Endothelial cell of umbilical vein (primary cell): ENCODE results near the gene GEN1. TPM values are rescaled to one million over a fixed set of nuclear protein-coding genes. Genes with fewer than 3 reads are reported as not detected.

Experiments used
- BruUV-seq: library from RNA; stranded (reverse); fragments of 400-500 nt; replicated peaks from 2 replicates; lab custom pipeline; 2021; lab: Mats Ljungman, UMichigan
- CTCF ChIA-PET: fragments of 300-600, 350-600 bp; sonication (Branson Sonifier 250); formaldehyde crosslinking; loops from one replicate; lab custom pipeline; 2021; ENCODE audit warnings: antibody characterized with exemption, inconsistent platforms; lab: Charles Lee
- POLR2A ChIA-PET: fragments of 300-600, 350-600 bp; sonication (Branson Sonifier 250); formaldehyde crosslinking; loops from one replicate; lab custom pipeline; 2021; ENCODE audit warnings: antibody characterized with exemption, inconsistent platforms; lab: Charles Lee
- DNase-seq: peaks from one replicate; pipeline ENCODE4 v3.0.0-alpha.2; 2011; ENCODE audit warnings: low read depth, low spot score
- FAIRE-seq: peaks from 2 replicates; lab custom pipeline; 2011; peaks lifted over from hg19 to GRCh38; lab: Jason Lieb, UNC
- H2AFZ ChIP-seq: 2 replicates; pipeline ENCODE4 v1.6.0; 2012; ENCODE audit warnings: low read depth, low read length, control low read depth, inconsistent platforms
- H3K27ac ChIP-seq: 2 replicates; pipeline ENCODE4 v1.5.1; 2011; ENCODE audit warnings: low read depth, mild to moderate bottlenecking, control low read depth, low read length, moderate library complexity; ENCODE audit not compliant: insufficient read depth
- H3K27me3 ChIP-seq, 2 experiments: 2 replicates each; pipeline versions ENCODE4 v1.6.0 to v1.6.1; 2011; ENCODE audit warnings: low read length in 2 of 2, mixed read lengths in 1 of 2; ENCODE audit not compliant: control insufficient read depth in 2 of 2, insufficient read depth in 2 of 2
- H3K36me3 ChIP-seq, 2 experiments: 2 replicates in 1 of 2; 3 replicates in 1 of 2; pipeline ENCODE4 v1.5.1; 2011; ENCODE audit warnings: low read length in 2 of 2, mild to moderate bottlenecking in 1 of 2, moderate library complexity in 1 of 2; ENCODE audit not compliant: control insufficient read depth in 2 of 2, insufficient read depth in 2 of 2; ENCODE audit errors: extremely low read depth in 1 of 2
- H3K4me1 ChIP-seq: 3 replicates; pipeline ENCODE4 v1.5.1; 2011; ENCODE audit warnings: mild to moderate bottlenecking, low read length; ENCODE audit not compliant: control insufficient read depth, insufficient read depth; ENCODE audit errors: extremely low read depth
- H3K4me2 ChIP-seq: 2 replicates; pipeline ENCODE4 v1.6.1; 2011; ENCODE audit warnings: low read length, control low read depth, mixed read lengths; ENCODE audit not compliant: insufficient read depth
- H3K4me3 ChIP-seq, 3 experiments: fragments of 200-600 bp in 1 of 3; sonication (generic), shearing (Covaris generic) in 1 of 3; replicated peaks in 1 of 3; 2 replicates each; pipeline ENCODE4 v1.5.1; 2011 to 2016; ENCODE audit warnings: control low read depth in 3 of 3, low read length in 3 of 3, mild to moderate bottlenecking in 2 of 3, inconsistent platforms in 1 of 3, low read depth in 1 of 3, moderate library complexity in 1 of 3; ENCODE audit not compliant: insufficient read depth in 1 of 3
- H3K79me2 ChIP-seq: 2 replicates; pipeline ENCODE4 v1.6.0; 2012; ENCODE audit warnings: low read length, inconsistent platforms; ENCODE audit not compliant: control insufficient read depth, insufficient read depth
- H3K9ac ChIP-seq: replicated peaks from 2 replicates; pipeline ENCODE3; 2011; ENCODE audit warnings: low read length, control low read depth; ENCODE audit not compliant: insufficient read depth; ENCODE audit errors: extremely low read depth
- H3K9me1 ChIP-seq: replicated peaks from 3 replicates; pipeline ENCODE4 v1.6.0; 2011; ENCODE audit warnings: mild to moderate bottlenecking, low read length; ENCODE audit not compliant: control insufficient read depth, insufficient read depth; ENCODE audit errors: extremely low read depth
- H3K9me3 ChIP-seq: replicated peaks from 2 replicates; pipeline ENCODE4 v1.5.1; 2012; ENCODE audit warnings: low read length, inconsistent platforms; ENCODE audit not compliant: control insufficient read depth, insufficient read depth
- H4K20me1 ChIP-seq: replicated peaks from 2 replicates; pipeline ENCODE3; 2011; ENCODE audit warnings: mild to moderate bottlenecking, low read length; ENCODE audit not compliant: control insufficient read depth, insufficient read depth; ENCODE audit errors: extremely low read depth
- EZH2 ChIP-seq: IDR thresholded peaks from 2 replicates; pipeline ENCODE4 v1.6.1; 2012; ENCODE audit warnings: borderline replicate concordance, low read depth, mild to moderate bottlenecking, moderate library complexity, low read length, inconsistent platforms; ENCODE audit not compliant: severe bottlenecking
- FOS ChIP-seq: IDR thresholded peaks from 2 replicates; pipeline ENCODE4 v1.6.1; 2011; ENCODE audit warnings: mild to moderate bottlenecking, low read length, moderate library complexity, borderline replicate concordance; ENCODE audit not compliant: insufficient read depth
- GATA2 ChIP-seq: IDR thresholded peaks from 2 replicates; pipeline ENCODE4 v1.7.0; 2011; ENCODE audit warnings: low read depth, mild to moderate bottlenecking, moderate library complexity, mixed read lengths, low read length; ENCODE audit not compliant: insufficient read length, insufficient read depth
- JUN ChIP-seq: IDR thresholded peaks from 2 replicates; pipeline ENCODE4 v1.6.1; 2011; ENCODE audit warnings: borderline replicate concordance, low read depth; ENCODE audit not compliant: insufficient read length, insufficient read depth
- MYC ChIP-seq: IDR thresholded peaks from one replicate; pipeline ENCODE4 v1.6.1; 2011; ENCODE audit warnings: mild to moderate bottlenecking, low read depth, low read length
- POLR2A ChIP-seq: IDR thresholded peaks from 2 replicates; pipeline ENCODE4 v1.6.1; 2012; ENCODE audit warnings: low read depth, mild to moderate bottlenecking, control low read depth, low read length
- POLR2AphosphoS5 ChIP-seq: IDR thresholded peaks from 2 replicates; pipeline ENCODE4 v1.6.1; 2012; ENCODE audit warnings: low read depth, mild to moderate bottlenecking, control low read depth, low read length, moderate library complexity; ENCODE audit not compliant: insufficient read depth
- dilution Hi-C: fragments of 300-500 bp; cut with MboI; formaldehyde crosslinking; loops from one replicate; pipeline ENCODE4 v1.15.0; 2019; ENCODE audit warnings: low sequenced_read_pairs; ENCODE audit not compliant: extremely low pct_ligation_motif_present
- intact Hi-C: fragments of 100-400 bp; cut with micrococcal nuclease; formaldehyde crosslinking; loops from one replicate; pipeline ENCODE4 v1.10.0; 2022
- polyA plus RNA-seq, 4 experiments: library from polyadenylated mRNA; depleted of rRNA in 3 of 4; stranded (reverse) in 3 of 4; unstranded in 1 of 4; fragments of >200 nt; gene quantifications; 2 replicates each; pipeline versions ENCODE4 v1.2.1 to v1.2.3, GENCODE V29; 2011 to 2012; ENCODE audit warnings: missing spikeins in 1 of 4
- total RNA-seq: library from RNA; stranded (reverse); gene quantifications from 2 replicates; pipeline ENCODE4 v1.2.3, GENCODE V29; 2021
- TF ChIP-seq, protein P1 (sequence below): IDR thresholded peaks from 2 replicates; pipeline ENCODE4 v1.6.1; 2011; ENCODE audit not compliant: insufficient read depth, insufficient read length
- TF ChIP-seq, protein P2 (sequence below), 2 donors: IDR thresholded peaks; 1 replicate in 1 of 2; 2 replicates in 1 of 2; pipeline ENCODE4 v1.5.1; 2011; ENCODE audit warnings: low read length in 2 of 2, mild to moderate bottlenecking in 2 of 2, moderate library complexity in 2 of 2, control low read depth in 1 of 2, inconsistent platforms in 1 of 2, low read depth in 1 of 2; ENCODE audit not compliant: insufficient read depth in 1 of 2; ENCODE audit errors: extremely low read depth in 1 of 2

GEN1 gene
- total and polyA plus RNA-seq, 2 donors (not counting 3 experiments of a cell fraction or from before 2014, with no cell fraction given), result 8.1 to 29.6 TPM

DNA sequence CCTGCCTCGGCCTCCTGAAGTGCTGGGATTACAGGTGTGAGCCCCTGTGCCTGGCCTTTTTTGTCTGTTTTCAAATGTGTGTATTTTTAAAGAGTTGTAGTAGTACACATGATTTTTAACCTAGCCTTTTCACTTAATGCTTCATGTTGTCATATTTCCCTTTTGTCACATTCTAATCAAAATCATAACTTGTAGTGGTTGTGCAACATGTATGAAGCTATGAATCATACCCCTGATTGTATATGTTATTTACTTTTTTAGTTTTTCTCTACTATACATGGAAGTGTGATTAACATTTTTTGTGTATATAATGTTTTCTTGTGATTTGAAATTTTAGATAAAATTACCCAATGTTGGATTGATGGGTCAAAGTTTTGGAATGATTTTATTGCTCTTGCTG is 8.5 kb downstream of the GEN1 start:
- H3K4me1 ChIP-seq, result peaks cover 8% of the 10 kb centered on the region
- BruUV-seq, result no TSS peak
- no peak overlapping the region for H3K4me2 ChIP-seq
- H4K20me1 ChIP-seq, result no peaks in the 10 kb centered on the region
- H3K4me3 ChIP-seq, result no peak overlapping the region
- CTCF ChIA-PET, result no interaction called here
- no peak overlapping the region for H3K27ac ChIP-seq
- POLR2A ChIA-PET, result no interaction called here
- H3K27me3 ChIP-seq, result no peaks in the 10 kb centered on the region
- H3K9me1 ChIP-seq, result no peaks in the 10 kb centered on the region
- no peak overlapping the region for H2AFZ ChIP-seq
- intact Hi-C loops (no loop called here), dilution Hi-C loops (no loop called here)
- H3K36me3 ChIP-seq, result peaks cover 0 to 9% of the 10 kb centered on the region in 2 experiments
- DNase-seq (no peak), FAIRE-seq (no peak)
- TF ChIP-seq POLR2A (no peak), EZH2 (no peak), MYC (no peak), FOS (no peak), JUN (no peak), GATA2 (no peak), POLR2AphosphoS5 (no peak)
- TF ChIP-seq, protein P1, sequence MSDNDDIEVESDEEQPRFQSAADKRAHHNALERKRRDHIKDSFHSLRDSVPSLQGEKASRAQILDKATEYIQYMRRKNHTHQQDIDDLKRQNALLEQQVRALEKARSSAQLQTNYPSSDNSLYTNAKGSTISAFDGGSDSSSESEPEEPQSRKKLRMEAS, result no peak
- TF ChIP-seq, protein P2, sequence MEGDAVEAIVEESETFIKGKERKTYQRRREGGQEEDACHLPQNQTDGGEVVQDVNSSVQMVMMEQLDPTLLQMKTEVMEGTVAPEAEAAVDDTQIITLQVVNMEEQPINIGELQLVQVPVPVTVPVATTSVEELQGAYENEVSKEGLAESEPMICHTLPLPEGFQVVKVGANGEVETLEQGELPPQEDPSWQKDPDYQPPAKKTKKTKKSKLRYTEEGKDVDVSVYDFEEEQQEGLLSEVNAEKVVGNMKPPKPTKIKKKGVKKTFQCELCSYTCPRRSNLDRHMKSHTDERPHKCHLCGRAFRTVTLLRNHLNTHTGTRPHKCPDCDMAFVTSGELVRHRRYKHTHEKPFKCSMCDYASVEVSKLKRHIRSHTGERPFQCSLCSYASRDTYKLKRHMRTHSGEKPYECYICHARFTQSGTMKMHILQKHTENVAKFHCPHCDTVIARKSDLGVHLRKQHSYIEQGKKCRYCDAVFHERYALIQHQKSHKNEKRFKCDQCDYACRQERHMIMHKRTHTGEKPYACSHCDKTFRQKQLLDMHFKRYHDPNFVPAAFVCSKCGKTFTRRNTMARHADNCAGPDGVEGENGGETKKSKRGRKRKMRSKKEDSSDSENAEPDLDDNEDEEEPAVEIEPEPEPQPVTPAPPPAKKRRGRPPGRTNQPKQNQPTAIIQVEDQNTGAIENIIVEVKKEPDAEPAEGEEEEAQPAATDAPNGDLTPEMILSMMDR (IDR thresholded peaks at IDR 0.05; ENCODE audit: extremely low read depth in 1 of 2, insufficient read depth in 1 of 2, low read depth in 1 of 2, low read length in 2 of 2), result no peak
- H3K79me2 ChIP-seq, result peaks cover 14% of the 10 kb centered on the region
- H3K9ac ChIP-seq, result no peak overlapping the region
- H3K9me3 ChIP-seq, result no peaks in the 10 kb centered on the region
